GM21447 (cell line): ENCODE results near the gene TREX2.
"Not testable (repeated sequence)": the region's sequence is repeated elsewhere in the genome, so short reads cannot be mapped to it uniquely, and the experiment has no call there.

ENCODE experiments used
- ATAC-seq: cut with Tn5 transposase; IDR thresholded peaks from one replicate; pipeline ENCODE4 v1.9.1; 2021; ENCODE audit not compliant: unreplicated experiment

Gene TREX2

DNA sequence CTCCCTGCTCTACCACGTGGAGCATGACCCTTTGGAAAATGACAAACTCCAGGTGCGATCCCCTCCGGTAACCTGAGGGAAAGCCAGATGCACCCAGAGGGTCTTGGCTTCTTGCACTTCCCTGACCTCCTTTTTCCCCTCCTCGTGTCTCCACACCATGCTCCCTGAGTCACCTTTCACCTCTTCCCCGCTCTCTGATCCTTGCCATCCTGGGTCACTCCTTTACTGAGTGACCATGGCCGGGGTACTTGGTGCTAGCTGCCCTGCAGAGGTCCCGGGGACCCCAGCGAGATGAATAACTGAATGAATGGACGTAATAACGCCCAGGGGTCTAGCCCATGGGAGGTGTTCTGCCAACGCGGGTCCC lies 35.0 kb downstream of the TREX2 start:
- ATAC-seq, result no peak

DNA sequence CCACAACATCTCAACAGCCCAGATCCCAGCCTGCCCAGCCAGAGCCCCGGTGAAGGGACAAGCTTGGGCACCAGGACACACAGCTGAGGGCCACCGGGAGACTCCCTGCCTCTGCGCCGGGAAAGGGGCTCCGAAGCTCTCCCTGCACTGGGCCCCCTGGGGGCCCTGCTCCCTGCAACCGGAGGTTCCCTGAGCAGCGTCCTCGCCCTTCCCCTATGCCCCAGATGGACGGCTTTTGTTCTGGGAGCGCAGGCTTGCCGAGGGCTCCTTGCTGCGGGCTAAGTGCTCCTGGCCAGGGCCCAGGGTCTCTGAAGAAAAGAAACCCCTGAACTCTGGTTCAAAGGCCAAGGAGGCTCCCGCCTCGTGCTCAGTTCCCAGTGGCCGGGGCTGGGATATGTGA lies 35.5 kb downstream of the TREX2 start:
- no peak for ATAC-seq

DNA sequence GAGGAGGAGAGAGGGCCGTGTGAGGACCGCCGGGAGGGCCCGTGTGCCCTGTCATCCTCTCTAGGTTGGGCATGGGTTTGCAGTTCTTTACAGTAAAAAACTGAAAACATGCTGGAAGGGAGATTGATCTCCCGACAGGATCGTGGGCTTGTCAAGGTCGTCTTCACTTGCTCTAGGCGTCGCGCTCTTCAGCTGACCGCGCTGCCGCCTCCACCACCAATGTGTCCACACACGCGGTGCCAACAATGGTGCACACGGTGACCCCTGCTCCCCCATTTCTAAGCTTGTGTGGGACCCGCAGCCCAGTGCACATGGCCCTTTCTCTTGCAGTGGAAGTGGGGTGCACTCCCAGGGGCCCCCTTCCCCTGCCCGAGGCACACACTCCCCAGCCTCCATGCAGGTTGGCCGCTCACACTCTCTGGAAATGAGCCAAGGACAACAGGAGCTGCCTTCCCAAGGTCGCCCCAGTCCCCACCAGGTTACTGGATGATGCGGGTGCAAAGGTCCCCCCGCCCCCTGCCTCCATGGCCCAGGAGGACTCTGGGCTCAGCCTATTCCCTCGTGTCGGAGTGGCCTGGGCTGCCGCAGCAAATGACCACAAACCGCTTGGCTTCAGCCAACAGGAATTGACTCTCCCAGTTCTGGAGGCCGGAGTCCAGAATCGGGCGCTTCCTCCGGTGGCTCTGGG lies 36.3 kb downstream of the TREX2 start:
- no peak for ATAC-seq

DNA sequence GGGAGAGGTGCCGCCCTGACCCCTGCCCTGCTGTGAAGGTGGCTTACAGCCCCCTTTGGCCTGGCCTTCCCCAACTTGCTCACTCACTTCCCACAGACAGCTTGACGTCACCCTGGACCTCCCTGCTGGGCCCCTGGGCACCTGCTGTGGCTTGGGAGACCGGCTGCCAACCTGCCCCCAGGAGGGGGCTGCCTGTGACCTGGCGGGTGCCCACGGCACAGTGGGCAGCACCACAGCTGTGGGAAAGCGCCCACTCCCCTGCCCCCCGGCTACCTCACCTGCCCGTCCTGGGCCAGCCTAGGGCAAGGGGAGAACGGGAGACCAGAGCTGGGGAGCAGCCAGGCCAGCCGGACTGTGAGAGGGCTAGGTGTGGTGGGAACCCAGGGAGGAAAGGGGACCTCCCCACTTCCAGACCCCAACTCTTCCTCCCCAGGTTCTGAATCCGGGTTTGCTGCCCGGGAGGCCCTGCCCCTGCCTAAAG lies 36.9 kb downstream of the TREX2 start:
- ATAC-seq, result no peak

DNA sequence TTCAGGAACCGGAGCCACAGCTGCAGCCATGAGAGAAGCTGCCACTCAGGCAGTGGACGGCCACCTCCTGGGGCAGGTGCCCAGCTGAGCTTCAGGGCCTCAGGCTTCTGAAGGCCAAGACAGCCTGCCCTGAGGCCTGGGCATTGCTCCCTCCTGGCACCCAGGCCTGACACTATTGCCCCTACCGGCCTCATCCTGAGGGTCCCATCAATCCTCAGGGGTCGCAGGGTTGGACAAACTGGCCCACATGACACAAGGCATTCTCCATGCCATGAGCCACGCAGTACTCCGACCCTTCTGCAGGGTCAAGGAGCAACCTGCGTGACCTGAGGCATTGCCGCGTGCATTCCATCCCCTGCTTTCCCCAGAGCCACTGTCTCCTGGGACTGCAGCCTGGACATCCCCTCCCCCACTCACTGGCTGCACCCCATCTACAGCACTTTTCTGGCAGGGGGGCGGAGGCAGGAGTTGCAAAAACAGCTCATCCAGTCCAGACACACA lies 37.6 kb downstream of the TREX2 start:
- ATAC-seq, result no peak

- ATAC-seq, result no peak
Observed at GRCh38 chrX:153407736-153408135, 38.1 kb downstream of the TREX2 start.

- ATAC-seq, result no peak
Observed at GRCh38 chrX:153406903-153407302, 39.0 kb downstream of the TREX2 start.

GRCh38 chrX:153406011-153406410 lies 39.8 kb downstream of the TREX2 start:
- ATAC-seq, result no peak

DNA sequence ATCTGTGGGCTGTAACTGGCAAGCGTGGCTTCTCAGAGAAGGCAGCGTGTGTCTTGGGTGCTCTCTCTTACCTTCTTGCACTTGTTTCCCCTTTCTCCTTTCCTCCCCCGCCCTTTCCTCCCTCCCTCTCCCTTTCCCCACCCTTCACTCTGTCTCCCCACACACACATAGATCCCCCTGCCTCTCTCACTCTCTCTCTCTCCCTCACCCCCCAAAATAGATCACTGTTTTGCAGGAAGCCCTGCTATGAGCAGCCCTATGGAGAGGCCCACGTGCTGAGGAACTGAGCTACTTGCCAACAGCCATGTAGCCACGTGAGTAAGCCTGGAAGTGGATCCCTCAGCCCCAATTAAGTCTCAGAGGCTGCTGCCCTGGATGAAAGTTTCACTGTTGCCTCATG lies 40.4 kb downstream of the TREX2 start:
- no peak for ATAC-seq

DNA sequence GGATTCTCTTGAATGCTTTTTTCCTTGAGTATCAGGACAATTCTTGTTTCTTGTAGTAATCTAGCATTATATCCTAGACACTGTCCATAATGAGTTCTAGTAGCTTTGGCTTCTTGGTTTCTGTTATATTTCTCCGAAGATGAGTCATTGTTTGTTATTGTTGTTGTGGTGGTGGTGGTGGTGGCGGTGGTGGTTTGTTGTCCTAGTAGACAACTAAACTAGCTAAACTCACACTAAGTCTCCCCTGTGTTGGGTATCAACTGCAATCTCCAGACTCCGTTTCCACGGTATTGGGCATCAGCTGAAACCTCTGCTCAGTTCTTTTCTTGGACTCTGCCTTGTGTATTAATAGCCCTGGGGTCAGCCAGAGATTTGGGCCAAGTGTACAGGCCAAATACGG lies 41.5 kb downstream of the TREX2 start:
- not testable (repeated sequence) for ATAC-seq

GRCh38 chrX:153401133-153401764 lies 44.6 kb downstream of the TREX2 start, which contains the start of gene PNMA6E:
TSS of gene PNMA6E (minus strand) at chrX:153401350. CDS start at chrX:153398849, 2,501 bp downstream.
- no peak for ATAC-seq

GRCh38 chrX:153400146-153401132 lies 45.4 kb downstream of the TREX2 start:
- ATAC-seq, result peak; percentile 57

GRCh38 chrX:153398275-153398960 lies 47.4 kb downstream of the TREX2 start:
- ATAC-seq, result no peak

DNA sequence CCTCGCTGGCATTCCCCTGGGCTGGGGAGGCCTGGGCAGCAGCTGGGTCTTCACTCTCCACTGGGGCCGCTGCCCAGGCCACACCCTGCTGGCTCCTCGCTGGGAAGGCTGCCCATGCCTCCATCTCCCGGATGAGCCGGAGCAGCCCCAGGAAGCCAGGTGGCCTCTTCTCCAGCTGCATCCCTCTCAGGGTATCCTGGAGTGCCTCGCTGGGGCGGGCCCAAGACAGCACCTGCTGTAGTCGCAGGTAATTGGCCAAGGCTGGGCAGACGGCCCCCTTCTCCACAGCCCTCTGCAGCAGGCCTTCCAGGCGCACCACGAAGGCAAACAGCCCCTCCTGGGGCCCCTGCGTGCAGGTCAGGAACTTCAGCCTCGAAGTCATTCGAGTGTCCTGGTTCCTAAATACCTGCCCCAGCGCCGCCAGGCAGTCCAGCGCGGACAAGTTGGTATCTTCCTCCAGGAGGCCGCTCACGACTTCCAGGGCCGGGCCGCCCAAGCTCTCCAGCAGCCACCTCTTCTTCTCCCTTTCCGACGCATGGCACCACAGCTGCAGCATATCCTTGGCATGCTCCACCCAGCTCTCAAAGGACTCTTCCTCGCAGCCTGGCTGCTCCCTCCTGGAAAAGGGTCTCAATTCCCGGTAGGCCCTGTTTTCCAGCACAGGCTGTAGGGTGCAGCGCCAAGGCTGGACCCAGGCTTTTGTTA lies 48.4 kb downstream of the TREX2 start:
- ATAC-seq, result no peak

GRCh38 chrX:153396320-153397195 lies 49.3 kb downstream of the TREX2 start:
- no peak for ATAC-seq

DNA sequence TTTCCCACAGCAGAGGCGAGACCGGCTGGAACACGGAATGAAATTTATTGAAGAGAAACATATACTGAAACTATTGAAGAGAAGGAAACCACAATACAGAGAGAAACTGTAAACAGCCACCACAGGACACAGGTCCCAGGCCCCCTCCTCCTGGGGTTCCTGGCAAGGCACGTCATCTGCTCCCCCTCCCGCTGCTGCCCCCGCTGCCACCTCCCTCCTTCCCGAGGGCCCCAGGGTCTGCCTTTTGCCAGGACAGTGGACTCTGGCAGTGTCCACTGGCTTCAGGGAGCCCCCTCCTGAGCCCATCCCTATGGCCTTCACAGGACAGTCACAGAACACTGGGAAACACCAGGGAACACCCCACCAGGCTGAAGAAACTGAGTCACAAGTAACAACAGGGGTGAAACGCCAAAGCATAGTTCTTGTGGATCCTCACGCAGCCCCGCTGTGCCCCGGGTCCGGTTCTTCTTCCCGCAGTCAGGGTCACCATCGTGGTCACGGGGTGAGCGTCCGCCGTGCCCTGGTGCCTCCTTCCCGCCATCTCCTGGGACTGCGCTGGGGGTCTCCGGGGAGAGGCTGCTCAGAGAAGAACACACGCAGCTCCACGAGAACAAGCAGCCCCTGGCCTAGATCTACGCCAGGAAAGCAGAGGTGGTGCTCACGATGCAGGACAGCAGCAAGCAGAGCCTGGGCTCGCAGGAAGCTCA lies 50.1 kb downstream of the TREX2 start:
- ATAC-seq, result no peak

DNA sequence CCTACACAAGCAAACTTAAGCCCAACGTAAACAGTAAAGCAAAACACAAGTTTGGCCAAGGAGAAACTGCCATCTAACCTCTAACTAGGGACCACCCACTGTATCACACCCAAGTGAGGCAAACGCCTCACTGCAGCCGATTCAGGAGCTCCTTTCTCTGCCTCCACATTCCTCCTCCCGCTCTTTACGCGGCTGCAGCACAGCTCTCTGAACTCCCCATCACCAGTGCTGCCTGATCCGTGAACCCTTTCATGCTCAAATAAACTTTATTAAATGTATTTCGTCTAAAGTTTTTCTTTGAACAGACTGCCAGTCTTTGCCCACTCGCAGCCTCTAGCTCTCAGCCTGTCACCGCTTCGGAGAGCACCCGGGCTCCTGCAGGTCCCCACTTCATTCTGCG lies 51.2 kb downstream of the TREX2 start:
- ATAC-seq, result no peak
